Neural crest cell (in vitro differentiated cells): ENCODE data around the gene ASIC2. TPM values are rescaled to one million over a fixed set of nuclear protein-coding genes. Genes with fewer than 3 reads are reported as not detected.

ENCODE experiments used
- DNase-seq: peaks from one replicate; pipeline ENCODE4 v3.0.0; 2021; ENCODE audit warnings: low read depth, mixed read lengths, low spot score
- H3K27ac Mint-ChIP-seq: one replicate; pipeline ENCODE4 v1.8.0; 2021; ENCODE audit warnings: mild to moderate bottlenecking, mixed read lengths; ENCODE audit not compliant: unreplicated experiment
- H3K27me3 Mint-ChIP-seq: 2 replicates; pipeline ENCODE4 v1.8.0; 2021; ENCODE audit warnings: low read depth, mild to moderate bottlenecking, mixed read lengths
- H3K36me3 Mint-ChIP-seq: 2 replicates; pipeline ENCODE4 v1.8.0; 2021; ENCODE audit warnings: low read depth, mild to moderate bottlenecking, mixed read lengths
- H3K4me1 Mint-ChIP-seq: 2 replicates; pipeline ENCODE4 v1.8.0; 2021; ENCODE audit warnings: mixed read lengths
- H3K4me3 Mint-ChIP-seq: one replicate; pipeline ENCODE4 v1.8.0; 2021; ENCODE audit warnings: mild to moderate bottlenecking, mixed read lengths
- H3K9me3 Mint-ChIP-seq: 2 replicates; pipeline ENCODE4 v1.8.0; 2021; ENCODE audit warnings: mixed read lengths
- total RNA-seq: library from RNA; stranded (reverse); gene quantifications from 2 replicates; pipeline ENCODE4 v1.2.1, GENCODE V29; 2021
- TF ChIP-seq, protein P1 (sequence below): fragments of 200-600 bp; sonication (generic); conservative IDR thresholded peaks from 2 replicates; pipeline ENCODE4 v1.5.0; 2021; ENCODE audit warnings: antibody characterized with exemption, mild to moderate bottlenecking

Gene ASIC2
- total RNA-seq, 1 donor from 2014 or later: 0.12 TPM

DNA sequence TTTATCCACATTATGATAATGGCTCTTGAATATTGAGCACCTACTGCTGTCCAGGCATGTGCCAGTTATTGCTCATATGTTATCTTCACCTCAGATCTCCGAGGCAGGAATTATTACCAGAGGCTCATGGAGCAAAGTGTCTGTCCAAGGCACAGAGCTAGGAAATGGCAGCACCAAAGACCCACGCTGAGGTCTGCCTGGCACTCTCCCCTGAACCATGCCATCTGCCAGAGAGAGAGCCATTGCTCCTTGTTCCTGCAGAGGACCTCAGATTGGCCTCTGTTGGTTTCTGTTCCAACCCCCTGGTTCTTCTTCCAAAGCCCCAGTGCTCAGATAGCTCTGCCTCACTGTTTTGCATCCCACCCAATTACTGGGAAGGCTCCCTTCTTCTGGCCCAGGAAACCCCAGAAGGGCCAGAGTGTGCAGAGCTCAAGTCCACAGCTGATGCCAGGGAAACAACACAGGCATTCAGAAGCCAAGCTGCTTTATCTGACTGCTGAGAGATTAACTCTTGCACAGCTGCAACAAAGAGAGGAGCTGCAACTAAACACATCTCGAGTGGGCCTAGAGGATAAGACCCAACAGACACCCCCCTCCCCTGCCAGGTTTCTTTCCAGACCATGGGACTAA lies 5.9 kb downstream of the ASIC2 start:
- H3K4me1 Mint-ChIP-seq: peaks cover 10% of the 10 kb centered on the region
- no peaks in the 10 kb centered on the region for H3K36me3 Mint-ChIP-seq
- H3K27me3 Mint-ChIP-seq: peaks cover 75% of the 10 kb centered on the region
- TF ChIP-seq, protein P1, sequence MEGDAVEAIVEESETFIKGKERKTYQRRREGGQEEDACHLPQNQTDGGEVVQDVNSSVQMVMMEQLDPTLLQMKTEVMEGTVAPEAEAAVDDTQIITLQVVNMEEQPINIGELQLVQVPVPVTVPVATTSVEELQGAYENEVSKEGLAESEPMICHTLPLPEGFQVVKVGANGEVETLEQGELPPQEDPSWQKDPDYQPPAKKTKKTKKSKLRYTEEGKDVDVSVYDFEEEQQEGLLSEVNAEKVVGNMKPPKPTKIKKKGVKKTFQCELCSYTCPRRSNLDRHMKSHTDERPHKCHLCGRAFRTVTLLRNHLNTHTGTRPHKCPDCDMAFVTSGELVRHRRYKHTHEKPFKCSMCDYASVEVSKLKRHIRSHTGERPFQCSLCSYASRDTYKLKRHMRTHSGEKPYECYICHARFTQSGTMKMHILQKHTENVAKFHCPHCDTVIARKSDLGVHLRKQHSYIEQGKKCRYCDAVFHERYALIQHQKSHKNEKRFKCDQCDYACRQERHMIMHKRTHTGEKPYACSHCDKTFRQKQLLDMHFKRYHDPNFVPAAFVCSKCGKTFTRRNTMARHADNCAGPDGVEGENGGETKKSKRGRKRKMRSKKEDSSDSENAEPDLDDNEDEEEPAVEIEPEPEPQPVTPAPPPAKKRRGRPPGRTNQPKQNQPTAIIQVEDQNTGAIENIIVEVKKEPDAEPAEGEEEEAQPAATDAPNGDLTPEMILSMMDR: no peak
- no peak overlapping the region for H3K27ac Mint-ChIP-seq
- no peaks in the 10 kb centered on the region for H3K9me3 Mint-ChIP-seq
- H3K4me3 Mint-ChIP-seq: no peak overlapping the region
- DNase-seq: no peak

- no peak overlapping the region for H3K27ac Mint-ChIP-seq
- no peaks in the 10 kb centered on the region for H3K36me3 Mint-ChIP-seq
- no peak for DNase-seq
- H3K27me3 Mint-ChIP-seq: peaks cover 62% of the 10 kb centered on the region
- no peaks in the 10 kb centered on the region for H3K9me3 Mint-ChIP-seq
- no peak overlapping the region for H3K4me3 Mint-ChIP-seq
- TF ChIP-seq, protein P1: no peak
- no peaks in the 10 kb centered on the region for H3K4me1 Mint-ChIP-seq
Measured at GRCh38 chr17:33285413-33285812, 7.7 kb downstream of the ASIC2 start.

GRCh38 chr17:33284022-33284421 lies 9.1 kb downstream of the ASIC2 start:
- no peak for DNase-seq
- TF ChIP-seq, protein P1: no peak
- H3K27me3 Mint-ChIP-seq: peaks cover 55% of the 10 kb centered on the region
- no peak overlapping the region for H3K4me3 Mint-ChIP-seq
- H3K9me3 Mint-ChIP-seq: no peaks in the 10 kb centered on the region
- no peak overlapping the region for H3K27ac Mint-ChIP-seq
- no peaks in the 10 kb centered on the region for H3K36me3 Mint-ChIP-seq
- H3K4me1 Mint-ChIP-seq: no peaks in the 10 kb centered on the region

DNA sequence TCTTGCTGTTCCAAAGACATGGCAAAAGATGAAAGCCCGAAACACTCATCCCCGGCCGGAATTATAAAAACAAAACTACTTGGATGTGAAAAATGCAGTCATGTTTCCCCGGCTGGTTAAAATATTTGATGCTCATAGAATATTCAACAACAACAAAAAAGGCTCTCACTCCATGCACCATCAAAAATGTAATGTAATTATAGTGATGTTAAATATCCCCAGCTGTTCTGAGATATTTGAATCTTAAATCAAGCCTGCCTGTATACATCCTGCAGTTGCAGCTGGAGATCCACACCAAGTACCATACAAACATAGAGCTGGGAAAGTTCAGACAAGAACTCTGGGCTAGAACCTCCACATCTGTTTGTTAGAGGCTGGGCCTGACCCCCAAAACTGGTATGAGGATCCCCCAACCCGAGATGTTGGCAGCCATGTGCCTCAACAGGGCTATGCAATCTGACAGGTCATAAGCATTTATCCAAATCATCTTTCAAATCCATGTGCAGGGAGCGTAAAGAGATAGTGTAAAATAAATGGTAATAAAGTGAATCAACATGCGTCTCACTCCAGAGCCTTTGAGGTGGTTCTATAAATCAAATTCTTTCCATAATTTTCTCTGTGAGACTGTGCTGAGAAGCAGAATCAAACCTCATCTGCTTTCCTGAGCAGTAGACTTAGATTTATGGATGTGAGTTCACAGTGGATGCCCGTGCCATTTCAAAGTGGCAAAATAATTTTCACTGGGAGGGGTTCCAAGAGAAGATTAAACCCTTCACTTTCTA lies 12.7 kb downstream of the ASIC2 start:
- no peak for DNase-seq
- no peak overlapping the region for H3K4me3 Mint-ChIP-seq
- no peak overlapping the region for H3K27ac Mint-ChIP-seq
- H3K9me3 Mint-ChIP-seq: no peaks in the 10 kb centered on the region
- TF ChIP-seq, protein P1: no peak
- no peaks in the 10 kb centered on the region for H3K4me1 Mint-ChIP-seq
- H3K36me3 Mint-ChIP-seq: no peaks in the 10 kb centered on the region
- H3K27me3 Mint-ChIP-seq: peaks cover 20% of the 10 kb centered on the region

DNA sequence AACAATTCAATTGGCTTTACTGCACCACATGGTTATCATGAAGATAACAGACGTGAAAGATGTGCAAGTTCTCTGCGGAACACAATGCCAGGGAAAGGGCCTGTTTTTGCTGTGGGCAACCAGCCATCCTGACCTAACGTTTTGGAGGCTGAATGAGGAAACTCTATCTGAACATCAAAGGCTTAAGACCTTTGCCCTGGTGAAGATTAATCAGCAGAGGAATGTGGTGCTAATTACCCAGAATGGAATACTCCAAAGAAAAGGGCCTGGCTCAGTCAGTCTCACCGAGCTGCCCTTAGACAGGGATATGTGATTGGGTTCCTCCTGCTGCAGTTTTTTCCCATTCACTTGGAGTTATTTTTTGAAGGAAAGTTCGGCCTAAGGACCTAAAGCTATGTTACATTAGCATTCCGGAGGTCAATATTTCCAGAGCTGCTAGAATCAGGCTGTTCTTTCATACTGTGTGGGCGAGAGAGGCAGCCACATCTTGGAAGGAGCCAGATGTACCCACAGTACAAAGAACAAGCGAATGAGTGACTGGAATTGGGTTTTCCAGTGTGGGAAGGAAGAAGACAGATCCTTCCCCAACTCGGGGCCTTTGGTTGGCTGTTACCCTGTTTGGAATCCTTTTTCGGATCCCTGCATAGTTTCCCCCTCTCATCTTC lies 15.5 kb downstream of the ASIC2 start:
- no peak overlapping the region for H3K27ac Mint-ChIP-seq
- H3K36me3 Mint-ChIP-seq: no peaks in the 10 kb centered on the region
- DNase-seq: no peak
- no peaks in the 10 kb centered on the region for H3K9me3 Mint-ChIP-seq
- H3K27me3 Mint-ChIP-seq: peaks cover 11% of the 10 kb centered on the region
- H3K4me1 Mint-ChIP-seq: no peaks in the 10 kb centered on the region
- no peak overlapping the region for H3K4me3 Mint-ChIP-seq
- TF ChIP-seq, protein P1: no peak
